Measurements from ENCODE around the gene SETBP1. TPM values are rescaled to one million over a fixed set of nuclear protein-coding genes. Genes with fewer than 3 reads are reported as not detected.

Gene SETBP1
- total and polyA plus RNA-seq, 3 experiments from 2014 or later = 0.22 to 14.1 (median 13.9) TPM

- Histone ChIP-seq H3K4me1 (ENCODE audit: insufficient read depth, low read length) (no peaks in the 10 kb centered on the region), H3K9me3 (ENCODE audit: low read length) (no peaks in the 10 kb centered on the region), H3K27ac (ENCODE audit: low read depth, low read length) (no peak overlapping the region), H3K36me3 (ENCODE audit: insufficient read depth, low read length) (no peaks in the 10 kb centered on the region), H3K27me3 (ENCODE audit: insufficient read depth, low read length, poor library complexity, severe bottlenecking) (no peaks in the 10 kb centered on the region), H3K4me3 (ENCODE audit: low read length) (no peak overlapping the region)
- peaks cover 5 to 16% (median 9%) of the 10 kb centered on the region in 3 donors for H3K4me1 Mint-ChIP-seq
- no peak overlapping the region for H3K27ac Mint-ChIP-seq
- ChIA-PET POLR2A (no interaction called here), CTCF (no interaction called here)
- H3K27me3 Mint-ChIP-seq = peaks cover 0 to 3% of the 10 kb centered on the region in 2 donors
- H3K4me3 Mint-ChIP-seq = no peak overlapping the region
- H3K9me3 Mint-ChIP-seq = no peaks in the 10 kb centered on the region
- H3K36me3 Mint-ChIP-seq = no peaks in the 10 kb centered on the region
- no peak for DNase-seq
Measured at GRCh38 chr18:44899832-44900231, 219.1 kb downstream of the SETBP1 start.

GRCh38 chr18:44900627-44901026 is 219.9 kb downstream of the SETBP1 start:
- H3K27ac Mint-ChIP-seq = no peak overlapping the region
- Histone ChIP-seq H3K4me3 (ENCODE audit: low read length) (no peak overlapping the region), H3K36me3 (ENCODE audit: insufficient read depth, low read length) (no peaks in the 10 kb centered on the region), H3K4me1 (ENCODE audit: insufficient read depth, low read length) (no peaks in the 10 kb centered on the region), H3K9me3 (ENCODE audit: low read length) (no peaks in the 10 kb centered on the region), H3K27ac (ENCODE audit: low read depth, low read length) (no peak overlapping the region), H3K27me3 (ENCODE audit: insufficient read depth, low read length, poor library complexity, severe bottlenecking) (no peaks in the 10 kb centered on the region)
- no peak for DNase-seq
- CTCF ChIA-PET = no interaction called here
- no peak overlapping the region for H3K4me3 Mint-ChIP-seq
- POLR2A ChIA-PET = no interaction called here
- no peaks in the 10 kb centered on the region for H3K9me3 Mint-ChIP-seq
- H3K4me1 Mint-ChIP-seq = peaks cover 0 to 13% (median 4%) of the 10 kb centered on the region in 3 donors
- no peaks in the 10 kb centered on the region for H3K36me3 Mint-ChIP-seq
- peaks cover 0 to 3% of the 10 kb centered on the region in 2 donors for H3K27me3 Mint-ChIP-seq

- peaks cover 0 to 3% of the 10 kb centered on the region in 2 donors for H3K27me3 Mint-ChIP-seq
- no peaks in the 10 kb centered on the region for H3K4me1 ChIP-seq (ENCODE audit: insufficient read depth, low read length)
- DNase-seq = no peak
- H3K9me3 ChIP-seq (ENCODE audit: low read length) = no peaks in the 10 kb centered on the region
- no peaks in the 10 kb centered on the region for H3K9me3 Mint-ChIP-seq
- peaks cover 0 to 12% (median 4%) of the 10 kb centered on the region in 3 donors for H3K4me1 Mint-ChIP-seq
- no peak overlapping the region for H3K4me3 ChIP-seq (ENCODE audit: low read length)
- no peak overlapping the region for H3K4me3 Mint-ChIP-seq
- H3K27ac ChIP-seq (ENCODE audit: low read depth, low read length) = no peak overlapping the region
- H3K36me3 ChIP-seq (ENCODE audit: insufficient read depth, low read length) = no peaks in the 10 kb centered on the region
- no peak overlapping the region for H3K27ac Mint-ChIP-seq
- ChIA-PET POLR2A (no interaction called here), CTCF (no interaction called here)
- H3K27me3 ChIP-seq (ENCODE audit: insufficient read depth, low read length, poor library complexity, severe bottlenecking) = no peaks in the 10 kb centered on the region
- no peaks in the 10 kb centered on the region for H3K36me3 Mint-ChIP-seq
Measured at GRCh38 chr18:44901283-44901682, 220.6 kb downstream of the SETBP1 start.

- ChIA-PET POLR2A (no interaction called here), CTCF (interaction anchor here (1.3 kb wide), 1 partner anchor 177 kb away, joined by 3 read pairs; no protein-coding TSS in a partner anchor)
- Mint-ChIP-seq H3K4me3 (no peak overlapping the region), H3K36me3 (no peaks in the 10 kb centered on the region), H3K4me1 (peaks cover 0 to 6% (median 4%) of the 10 kb centered on the region in 3 donors), H3K27me3 (peaks cover 0 to 3% of the 10 kb centered on the region in 2 donors), H3K9me3 (no peaks in the 10 kb centered on the region), H3K27ac (no peak overlapping the region)
- H3K36me3 ChIP-seq (ENCODE audit: insufficient read depth, low read length) = no peaks in the 10 kb centered on the region
- no peak overlapping the region for H3K4me3 ChIP-seq (ENCODE audit: low read length)
- H3K27me3 ChIP-seq (ENCODE audit: insufficient read depth, low read length, poor library complexity, severe bottlenecking) = no peaks in the 10 kb centered on the region
- no peak overlapping the region for H3K27ac ChIP-seq (ENCODE audit: low read depth, low read length)
- DNase-seq = no peak
- H3K4me1 ChIP-seq (ENCODE audit: insufficient read depth, low read length) = no peaks in the 10 kb centered on the region
- H3K9me3 ChIP-seq (ENCODE audit: low read length) = no peaks in the 10 kb centered on the region
Measured at GRCh38 chr18:44903327-44903726, 222.6 kb downstream of the SETBP1 start.

- Mint-ChIP-seq H3K4me1 (peaks cover 6 to 15% (median 12%) of the 10 kb centered on the region in 3 donors), H3K4me3 (no peak overlapping the region), H3K36me3 (no peaks in the 10 kb centered on the region), H3K27ac (no peak overlapping the region), H3K9me3 (no peaks in the 10 kb centered on the region), H3K27me3 (peaks cover 0 to 3% of the 10 kb centered on the region in 2 donors)
- Histone ChIP-seq H3K27me3 (ENCODE audit: insufficient read depth, low read length, poor library complexity, severe bottlenecking) (no peaks in the 10 kb centered on the region), H3K4me1 (ENCODE audit: insufficient read depth, low read length) (no peaks in the 10 kb centered on the region), H3K9me3 (ENCODE audit: low read length) (no peaks in the 10 kb centered on the region), H3K27ac (ENCODE audit: low read depth, low read length) (no peak overlapping the region), H3K4me3 (ENCODE audit: low read length) (no peak overlapping the region), H3K36me3 (ENCODE audit: insufficient read depth, low read length) (no peaks in the 10 kb centered on the region)
- DNase-seq = no peak
- ChIA-PET POLR2A (no interaction called here), CTCF (no interaction called here)
Measured at GRCh38 chr18:44904768-44905167, 224.1 kb downstream of the SETBP1 start.

GRCh38 chr18:44909191-44909719 is 228.6 kb downstream of the SETBP1 start:
- no peaks in the 10 kb centered on the region for H3K27me3 ChIP-seq (ENCODE audit: insufficient read depth, low read length, poor library complexity, severe bottlenecking)
- peak overlapping the region in 1 of 8 donors; percentile 15 for H3K27ac Mint-ChIP-seq
- peaks cover 6 to 16% (median 15%) of the 10 kb centered on the region in 3 donors for H3K4me1 Mint-ChIP-seq
- H3K27me3 Mint-ChIP-seq = peaks cover 3 to 6% of the 10 kb centered on the region in 2 donors
- POLR2A ChIA-PET = no interaction called here
- H3K36me3 ChIP-seq (ENCODE audit: insufficient read depth, low read length) = no peaks in the 10 kb centered on the region
- H3K9me3 ChIP-seq (ENCODE audit: low read length) = no peaks in the 10 kb centered on the region
- no peak overlapping the region for H3K4me3 ChIP-seq (ENCODE audit: low read length)
- H3K9me3 Mint-ChIP-seq = no peaks in the 10 kb centered on the region
- DNase-seq = no peak
- H3K4me1 ChIP-seq (ENCODE audit: insufficient read depth, low read length) = no peaks in the 10 kb centered on the region
- CTCF ChIA-PET = no interaction called here
- H3K4me3 Mint-ChIP-seq = no peak overlapping the region
- H3K27ac ChIP-seq (ENCODE audit: low read depth, low read length) = no peak overlapping the region
- peaks cover 0 to 1% (median 0%) of the 10 kb centered on the region in 3 donors for H3K36me3 Mint-ChIP-seq

GRCh38 chr18:44911260-44911659 is 230.6 kb downstream of the SETBP1 start:
- Mint-ChIP-seq H3K36me3 (peaks cover 0 to 1% (median 0%) of the 10 kb centered on the region in 3 donors), H3K9me3 (no peaks in the 10 kb centered on the region), H3K27me3 (peaks cover 6% of the 10 kb centered on the region in 2 donors), H3K4me3 (no peak overlapping the region), H3K4me1 (peaks cover 6 to 12% (median 9%) of the 10 kb centered on the region in 3 donors), H3K27ac (no peak overlapping the region)
- CTCF ChIA-PET = no interaction called here
- Histone ChIP-seq H3K36me3 (ENCODE audit: insufficient read depth, low read length) (no peaks in the 10 kb centered on the region), H3K4me3 (ENCODE audit: low read length) (no peak overlapping the region), H3K27ac (ENCODE audit: low read depth, low read length) (no peak overlapping the region), H3K9me3 (ENCODE audit: low read length) (no peaks in the 10 kb centered on the region), H3K4me1 (ENCODE audit: insufficient read depth, low read length) (no peaks in the 10 kb centered on the region), H3K27me3 (ENCODE audit: insufficient read depth, low read length, poor library complexity, severe bottlenecking) (no peaks in the 10 kb centered on the region)
- no peak for DNase-seq
- POLR2A ChIA-PET = no interaction called here

GRCh38 chr18:44911773-44912172 is 231.1 kb downstream of the SETBP1 start:
- Histone ChIP-seq H3K27ac (ENCODE audit: low read depth, low read length) (no peak overlapping the region), H3K4me1 (ENCODE audit: insufficient read depth, low read length) (no peaks in the 10 kb centered on the region), H3K4me3 (ENCODE audit: low read length) (no peak overlapping the region), H3K9me3 (ENCODE audit: low read length) (no peaks in the 10 kb centered on the region), H3K36me3 (ENCODE audit: insufficient read depth, low read length) (no peaks in the 10 kb centered on the region), H3K27me3 (ENCODE audit: insufficient read depth, low read length, poor library complexity, severe bottlenecking) (no peaks in the 10 kb centered on the region)
- ChIA-PET CTCF (no interaction called here), POLR2A (no interaction called here)
- Mint-ChIP-seq H3K4me1 (peaks cover 6 to 12% (median 9%) of the 10 kb centered on the region in 3 donors), H3K27ac (no peak overlapping the region), H3K4me3 (no peak overlapping the region), H3K27me3 (peaks cover 6% of the 10 kb centered on the region in 2 donors), H3K9me3 (no peaks in the 10 kb centered on the region), H3K36me3 (peaks cover 0 to 1% (median 0%) of the 10 kb centered on the region in 3 donors)
- no peak for DNase-seq
